Keratinocyte (primary cell): ENCODE measurements around the gene SBSN.

Experiments used
- EZH2 ChIP-seq: IDR thresholded peaks from one replicate; pipeline ENCODE4 v1.6.1; 2012; ENCODE audit warnings: inconsistent platforms, mild to moderate bottlenecking, low read length, moderate library complexity
- TF ChIP-seq, protein P1 (sequence below), 3 experiments: IDR thresholded peaks in 1 of 3; conservative IDR thresholded peaks in 1 of 3; optimal IDR thresholded peaks in 1 of 3; 2 replicates in 2 of 3; 3 replicates in 1 of 3; pipeline versions ENCODE3 to v1.5.1; 2011; ENCODE audit warnings: low read length in 3 of 3, mild to moderate bottlenecking in 3 of 3, moderate library complexity in 2 of 3, control low read depth in 1 of 3, inconsistent platforms in 1 of 3; ENCODE audit not compliant: insufficient read depth in 2 of 3; ENCODE audit errors: extremely low read depth in 1 of 3

DNA sequence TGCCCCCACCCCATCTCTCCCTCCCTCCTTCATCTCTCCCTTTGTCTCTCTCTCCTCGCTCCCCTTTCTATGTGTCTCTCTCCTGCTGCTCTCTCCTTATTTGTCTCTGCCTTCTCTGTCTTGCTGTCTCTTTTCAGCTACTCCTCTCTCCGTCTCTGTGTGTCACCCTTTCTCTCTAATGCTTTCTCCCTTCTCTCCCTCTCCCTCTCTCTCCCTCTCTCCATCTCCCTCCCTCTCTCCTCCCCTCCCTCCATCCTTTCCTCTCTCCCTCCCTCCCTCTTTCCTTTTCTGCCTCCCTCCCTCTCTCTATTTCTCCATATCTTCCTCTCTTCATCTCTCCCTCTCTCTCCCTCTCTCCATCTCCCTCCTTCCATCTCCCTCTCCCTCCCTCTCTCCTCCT, 34.7 kb upstream of the SBSN start:
- TF ChIP-seq, protein P1, sequence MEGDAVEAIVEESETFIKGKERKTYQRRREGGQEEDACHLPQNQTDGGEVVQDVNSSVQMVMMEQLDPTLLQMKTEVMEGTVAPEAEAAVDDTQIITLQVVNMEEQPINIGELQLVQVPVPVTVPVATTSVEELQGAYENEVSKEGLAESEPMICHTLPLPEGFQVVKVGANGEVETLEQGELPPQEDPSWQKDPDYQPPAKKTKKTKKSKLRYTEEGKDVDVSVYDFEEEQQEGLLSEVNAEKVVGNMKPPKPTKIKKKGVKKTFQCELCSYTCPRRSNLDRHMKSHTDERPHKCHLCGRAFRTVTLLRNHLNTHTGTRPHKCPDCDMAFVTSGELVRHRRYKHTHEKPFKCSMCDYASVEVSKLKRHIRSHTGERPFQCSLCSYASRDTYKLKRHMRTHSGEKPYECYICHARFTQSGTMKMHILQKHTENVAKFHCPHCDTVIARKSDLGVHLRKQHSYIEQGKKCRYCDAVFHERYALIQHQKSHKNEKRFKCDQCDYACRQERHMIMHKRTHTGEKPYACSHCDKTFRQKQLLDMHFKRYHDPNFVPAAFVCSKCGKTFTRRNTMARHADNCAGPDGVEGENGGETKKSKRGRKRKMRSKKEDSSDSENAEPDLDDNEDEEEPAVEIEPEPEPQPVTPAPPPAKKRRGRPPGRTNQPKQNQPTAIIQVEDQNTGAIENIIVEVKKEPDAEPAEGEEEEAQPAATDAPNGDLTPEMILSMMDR (optimal IDR thresholded peaks at IDR 0.05 in 1 of 3, IDR thresholded peaks at IDR 0.05 in 1 of 3, conservative IDR thresholded peaks at IDR 0.05 in 1 of 3; ENCODE audit: extremely low read depth in 1 of 3, insufficient read depth in 2 of 3, low read length in 3 of 3) = no peak
- TF ChIP-seq EZH2 = no peak
